Fibroblast of skin of back (primary cell): Measurements from ENCODE around the gene WLS.
"Not testable (repeated sequence)": the region's sequence is repeated elsewhere in the genome, so short reads cannot be mapped to it uniquely, and the experiment has no call there.

Source experiments
- DNase-seq: peaks from one replicate; pipeline ENCODE4 v3.0.0-alpha.2; 2013

Gene WLS

DNA sequence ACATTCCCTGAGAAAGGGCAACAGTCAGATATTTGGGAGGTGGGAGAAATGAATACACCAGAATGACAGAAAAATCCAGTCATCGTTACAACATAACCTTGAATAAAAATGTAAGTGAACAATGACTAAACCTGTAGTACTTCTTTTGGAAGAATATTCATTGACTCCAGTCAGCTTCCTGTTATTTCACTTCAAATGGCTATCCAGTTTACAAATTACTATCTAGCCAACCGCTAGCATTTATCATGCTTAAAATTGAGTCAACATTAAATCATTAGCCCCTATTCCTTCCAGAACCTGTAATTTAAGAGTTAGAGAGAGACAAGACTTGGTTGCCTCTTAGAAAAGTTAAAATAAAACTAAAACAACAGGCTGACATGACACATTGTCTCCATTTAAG lies 33.6 kb downstream of the WLS start:
- no peak for DNase-seq

DNA sequence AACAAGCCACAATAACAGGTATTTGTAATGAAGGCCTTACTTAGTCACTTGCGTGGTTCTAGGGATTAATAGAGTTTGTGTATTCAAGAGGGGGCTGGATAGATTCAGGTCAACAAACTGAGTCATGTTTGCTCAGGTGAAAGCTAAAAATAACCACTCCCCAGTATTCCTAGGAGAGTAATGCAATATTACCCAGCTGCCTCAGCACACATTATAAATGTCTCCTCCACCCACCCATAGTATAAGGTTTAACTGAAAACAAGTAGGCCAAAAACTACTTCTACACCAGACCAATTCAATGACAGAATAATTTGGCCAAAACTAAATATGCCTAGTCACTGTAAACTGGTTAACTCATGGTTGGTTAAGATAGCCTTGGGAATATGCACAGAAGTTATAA lies 34.4 kb downstream of the WLS start:
- DNase-seq, result no peak

DNA sequence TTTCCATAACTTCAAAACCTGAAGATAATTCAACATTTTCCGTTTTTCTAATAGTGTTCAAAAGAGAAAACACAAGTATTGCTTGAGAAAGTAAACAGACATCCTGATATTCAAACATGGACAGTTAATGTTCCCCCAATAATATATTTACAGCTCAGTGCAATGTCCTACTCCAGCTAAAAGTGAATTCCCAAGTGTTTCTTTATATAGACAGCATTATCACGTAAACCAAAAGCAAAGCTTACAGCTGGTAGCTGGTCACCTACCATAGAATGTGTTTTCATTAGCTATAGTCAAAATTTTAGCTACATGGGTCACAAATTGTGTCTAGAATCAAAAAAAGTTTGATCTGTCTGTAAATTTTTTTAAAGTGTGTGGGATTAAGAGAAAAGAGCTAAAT lies 34.9 kb downstream of the WLS start:
- no peak for DNase-seq

- no peak for DNase-seq
Measured at GRCh38 chr1:68196676-68197075, 35.6 kb downstream of the WLS start.

DNA sequence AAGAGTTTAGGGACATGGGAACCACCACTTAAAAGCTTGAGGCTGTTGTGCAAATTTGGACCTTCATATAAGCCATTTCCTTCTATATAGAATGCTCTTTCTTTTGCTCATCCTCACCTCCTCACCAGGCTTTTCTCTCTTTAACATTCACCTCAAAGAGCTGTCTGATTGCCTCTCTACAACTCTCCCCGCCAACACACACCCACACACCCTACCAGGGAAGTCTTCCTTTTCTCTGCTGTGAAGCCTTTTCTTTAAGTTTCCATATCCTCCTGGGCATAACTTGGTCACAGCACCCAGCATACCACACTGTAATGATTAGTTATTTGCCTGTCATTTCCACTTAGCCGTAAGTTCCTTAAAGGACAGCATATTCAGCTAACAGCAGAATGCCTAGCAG lies 40.6 kb downstream of the WLS start:
- no peak for DNase-seq

- no peak for DNase-seq
Measured at GRCh38 chr1:68188644-68189340, 43.5 kb downstream of the WLS start.

- DNase-seq, result peak; percentile 59
Measured at GRCh38 chr1:68188060-68188538, 44.2 kb downstream of the WLS start.

GRCh38 chr1:68185743-68186142 lies 46.6 kb downstream of the WLS start:
- DNase-seq, result no peak

DNA sequence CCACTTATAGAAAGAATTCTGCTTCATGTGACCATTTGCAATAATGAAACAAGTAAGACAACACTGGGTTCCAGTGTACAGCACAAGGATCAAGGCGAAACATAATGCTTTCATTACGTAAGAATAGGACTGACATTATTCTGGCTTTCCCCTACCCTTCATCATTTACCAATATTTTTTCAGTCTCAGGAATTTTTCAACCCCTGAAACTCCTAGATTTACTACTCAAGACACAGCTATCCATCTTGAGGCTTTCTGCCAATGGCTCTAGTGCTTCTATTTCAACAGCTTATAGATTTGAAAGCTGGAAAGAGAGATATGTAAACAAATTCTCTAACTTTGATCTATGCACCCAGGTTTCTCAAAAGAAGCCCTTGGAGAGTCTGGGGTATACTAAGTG lies 48.4 kb downstream of the WLS start:
- DNase-seq, result no peak

- no peak for DNase-seq
Measured at GRCh38 chr1:68181165-68181556, 51.2 kb downstream of the WLS start.

DNA sequence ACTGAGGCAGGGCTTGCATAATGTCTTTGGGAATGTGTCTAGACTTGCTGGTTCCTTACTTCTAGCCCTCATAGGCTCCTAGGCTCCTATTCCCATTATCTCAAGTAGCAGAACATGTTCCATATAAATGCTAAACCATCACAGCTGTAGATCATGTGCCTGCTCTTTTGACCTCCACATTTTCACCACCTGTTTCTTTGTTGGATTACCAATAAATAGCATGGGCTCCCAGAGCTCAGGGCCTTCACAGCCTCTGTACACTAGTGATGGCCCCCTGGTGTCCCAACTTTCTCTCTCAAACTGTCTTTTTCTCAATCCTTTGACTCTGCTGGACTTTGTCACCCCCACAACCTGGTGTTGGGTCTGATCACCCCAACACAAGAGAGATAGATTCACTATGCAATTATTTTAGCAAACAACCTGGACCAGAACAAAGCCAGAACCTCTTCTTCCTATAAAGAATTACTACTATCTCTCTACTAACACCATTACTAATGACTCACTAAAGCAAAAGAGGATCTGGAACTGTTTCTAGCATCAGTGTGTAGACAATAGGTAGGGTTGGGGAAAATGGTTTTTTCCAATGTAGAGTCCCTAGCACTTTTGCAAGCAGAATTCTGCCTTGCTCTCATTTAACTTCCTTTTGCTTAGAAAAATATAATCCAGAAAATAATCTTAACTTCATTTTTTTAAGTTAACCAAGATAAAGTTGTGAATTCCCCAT lies 51.7 kb downstream of the WLS start:
- DNase-seq, result no peak

DNA sequence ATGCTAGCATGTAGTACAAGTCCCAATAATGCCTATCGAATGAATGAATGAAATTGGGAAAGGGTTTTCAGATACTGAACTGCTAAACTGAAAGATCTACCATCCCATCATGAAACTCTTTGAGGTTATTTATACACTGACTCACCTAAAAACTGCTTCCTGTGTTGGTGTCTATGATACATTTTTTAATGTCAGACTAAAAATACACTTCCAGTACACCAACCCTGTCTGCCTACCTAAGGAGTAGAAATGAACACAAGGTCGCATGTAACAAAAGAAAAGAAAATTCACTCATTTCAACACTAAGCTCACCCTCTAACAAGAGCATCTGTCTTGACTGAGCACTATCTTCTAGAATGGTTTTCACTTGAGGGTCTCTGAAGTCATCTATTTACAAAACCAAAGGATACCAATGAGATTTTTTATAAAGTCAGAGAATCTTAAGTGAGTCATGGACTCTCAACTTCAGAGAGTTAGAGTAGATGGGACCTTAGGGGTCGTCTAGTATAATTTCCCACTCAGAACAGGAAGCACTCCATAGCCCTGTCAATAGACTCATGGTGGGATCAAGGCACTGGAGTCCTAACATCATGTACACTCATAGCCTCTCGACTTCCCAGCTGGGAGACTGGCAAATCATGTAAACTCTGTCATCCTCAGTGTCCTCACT lies 53.4 kb downstream of the WLS start:
- peak; percentile 76 for DNase-seq

- no peak for DNase-seq
Measured at GRCh38 chr1:68175621-68176398, 56.5 kb downstream of the WLS start.

DNA sequence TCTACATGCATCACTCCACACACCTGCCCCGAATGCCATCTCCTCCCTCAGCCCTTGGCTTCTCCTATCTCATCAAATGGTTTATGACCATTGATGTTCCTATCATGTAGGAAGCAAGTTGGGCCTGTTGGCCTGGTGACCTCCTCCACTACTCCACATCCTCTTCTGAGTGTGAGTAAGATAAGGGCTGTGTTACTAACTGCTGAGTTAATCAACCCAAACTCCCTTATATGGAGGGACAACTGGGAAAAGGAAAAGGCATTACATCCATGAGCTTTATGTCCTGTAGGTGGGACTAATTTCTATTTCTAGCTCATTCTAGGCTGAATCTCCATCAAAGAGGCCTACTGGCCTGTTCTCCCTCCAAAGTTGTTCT lies 57.6 kb downstream of the WLS start:
- DNase-seq, result peak; percentile 86

GRCh38 chr1:68173936-68174737 lies 58.2 kb downstream of the WLS start:
- DNase-seq, result peak; percentile 97

- DNase-seq, result no peak
Measured at GRCh38 chr1:68173283-68173935, 58.9 kb downstream of the WLS start.

GRCh38 chr1:68171795-68172194 lies 60.5 kb downstream of the WLS start:
- DNase-seq, result not testable (repeated sequence)

- peak; percentile 68 for DNase-seq
Measured at GRCh38 chr1:68168545-68169171, 63.7 kb downstream of the WLS start.

GRCh38 chr1:68167211-68167610 lies 65.1 kb downstream of the WLS start:
- no peak for DNase-seq

GRCh38 chr1:68166348-68166747 lies 66.0 kb downstream of the WLS start:
- DNase-seq, result no peak

DNA sequence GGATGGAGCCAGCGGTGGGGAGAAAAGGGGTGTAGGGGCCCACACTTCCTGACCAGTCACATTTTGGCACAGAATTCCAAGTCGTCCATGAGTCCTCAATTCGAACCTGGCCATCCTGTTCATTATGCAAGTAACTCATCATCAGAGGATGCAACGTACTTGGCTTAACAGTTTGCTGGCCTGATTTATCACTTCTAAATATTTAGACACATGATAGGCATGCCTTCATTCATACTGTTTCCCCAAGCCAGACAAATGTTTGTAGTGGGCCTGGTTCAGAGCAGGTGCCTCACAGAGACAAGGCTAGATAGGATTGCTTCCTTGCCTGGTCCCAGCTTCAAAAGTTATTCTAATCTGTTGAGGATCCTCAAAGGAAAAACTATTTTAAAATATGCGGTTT lies 66.7 kb downstream of the WLS start:
- DNase-seq, result no peak
